GM20000 (cell line): ENCODE measurements around the gene PDGFA.

Source experiments
- DNase-seq: peaks from one replicate; pipeline ENCODE4 v3.0.0; 2012; ENCODE audit warnings: low spot score
- CTCF ChIP-seq: IDR thresholded peaks from 2 replicates; pipeline ENCODE4 v1.5.1; 2012; ENCODE audit warnings: mild to moderate bottlenecking, control low read depth; ENCODE audit errors: extremely low read depth, missing control alignments

The PDGFA gene

GRCh38 chr7:509426-510130 is 10.1 kb downstream of the PDGFA start:
- no peak for DNase-seq
- no peak for TF ChIP-seq CTCF

- TF ChIP-seq CTCF = no peak
- DNase-seq = no peak
These were observed 11.0 kb downstream of the PDGFA start for GRCh38 chr7:508461-509170.

GRCh38 chr7:507623-508300 is 11.9 kb downstream of the PDGFA start:
- DNase-seq = no peak
- no peak for TF ChIP-seq CTCF

- TF ChIP-seq CTCF = no peak
- DNase-seq = no peak
These were observed 12.6 kb downstream of the PDGFA start for GRCh38 chr7:506921-507622.

- no peak for TF ChIP-seq CTCF
- no peak for DNase-seq
These were observed 13.2 kb downstream of the PDGFA start for GRCh38 chr7:506391-506831.

- DNase-seq = no peak
- no peak for TF ChIP-seq CTCF
These were observed 14.5 kb downstream of the PDGFA start for GRCh38 chr7:505171-505570.
